ENCODE results near the gene TPCN2. TPM values are rescaled to one million over a fixed set of nuclear protein-coding genes. Genes with fewer than 3 reads are reported as not detected.

The TPCN2 gene
- total and polyA plus RNA-seq, 7 experiments from 2014 or later: 3.3 to 29.4 (median 21.2) TPM

DNA sequence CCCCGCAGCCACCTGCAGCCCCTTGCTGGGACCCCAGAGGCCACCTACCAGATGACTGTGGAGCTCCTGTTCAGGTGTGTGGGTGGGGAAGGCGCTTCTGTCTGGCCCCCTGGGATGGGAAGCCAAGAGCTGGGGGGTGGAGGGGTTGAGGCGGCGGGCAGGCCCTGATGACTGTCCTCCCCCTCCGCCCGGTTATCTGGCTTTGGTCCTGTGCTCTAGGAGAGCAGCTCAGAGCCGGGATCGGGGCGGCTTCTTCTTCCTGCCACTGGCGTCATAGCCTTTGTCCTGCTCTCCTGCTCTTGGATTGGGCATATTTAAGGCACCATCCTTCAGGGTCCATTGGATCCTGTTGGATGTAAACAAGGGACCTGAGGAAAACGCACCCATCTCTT, 38.4 kb downstream of the TPCN2 start:
- Histone ChIP-seq H3K4me3 (ENCODE audit: low read length) (no peak overlapping the region), H3K9me3 (ENCODE audit: control insufficient read depth in 2 of 3, low read length in 3 of 3) (no peaks in the 10 kb centered on the region), H3K27ac (ENCODE audit: low read depth, low read length) (no peak overlapping the region), H3K36me3 (ENCODE audit: control insufficient read depth in 2 of 3, insufficient read depth in 3 of 3, low read length in 3 of 3) (peaks cover 0 to 37% (median 6%) of the 10 kb centered on the region in 3 experiments), H3K4me1 (ENCODE audit: control insufficient read depth in 2 of 2, insufficient read depth in 2 of 2, low read length in 2 of 2) (no peaks in the 10 kb centered on the region), H3K27me3 (ENCODE audit: control insufficient read depth in 2 of 2, insufficient read depth in 2 of 2, low read length in 2 of 2) (no peaks in the 10 kb centered on the region)
- Mint-ChIP-seq H3K27ac (no peak overlapping the region), H3K4me3 (no peak overlapping the region), H3K27me3 (no peaks in the 10 kb centered on the region), H3K36me3 (peaks cover 0 to 27% (median 11%) of the 10 kb centered on the region in 5 donors), H3K4me1 (peaks cover 0 to 9% (median 2%) of the 10 kb centered on the region in 7 donors), H3K9me3 (no peaks in the 10 kb centered on the region)
- ChIA-PET POLR2A (no interaction called here), CTCF (interaction anchor here (1.1 kb wide), 1 partner anchor 261 kb away, joined by 3 read pairs; no protein-coding TSS in a partner anchor)
- intact Hi-C loops (cut with micrococcal nuclease): loop anchor here in 1 of 2 donors (5.0 kb wide), 2 partner anchors 185 to 245 kb away; partner anchors contain the start of genes CPT1A, IGHMBP2 and MRPL21
- no peak for DNase-seq
- no peak for ATAC-seq

DNA sequence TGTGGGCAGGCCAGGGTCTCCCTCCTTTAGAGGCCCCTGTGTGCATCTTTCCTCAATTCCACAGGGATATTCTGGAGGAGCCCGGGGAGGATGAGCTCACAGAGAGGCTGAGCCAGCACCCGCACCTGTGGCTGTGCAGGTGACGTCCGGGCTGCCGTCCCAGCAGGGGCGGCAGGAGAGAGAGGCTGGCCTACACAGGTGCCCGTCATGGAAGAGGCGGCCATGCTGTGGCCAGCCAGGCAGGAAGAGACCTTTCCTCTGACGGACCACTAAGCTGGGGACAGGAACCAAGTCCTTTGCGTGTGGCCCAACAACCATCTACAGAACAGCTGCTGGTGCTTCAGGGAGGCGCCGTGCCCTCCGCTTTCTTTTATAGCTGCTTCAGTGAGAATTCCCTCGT, 39.1 kb downstream of the TPCN2 start:
- H3K9me3 Mint-ChIP-seq: no peaks in the 10 kb centered on the region
- H3K36me3 ChIP-seq (ENCODE audit: control insufficient read depth in 2 of 3, insufficient read depth in 3 of 3, low read length in 3 of 3): peaks cover 0 to 37% (median 6%) of the 10 kb centered on the region in 3 experiments
- ChIA-PET CTCF (interaction anchor here (0.6 to 1.1 kb wide), 2 partner anchors 161 to 262 kb away, joined by 3 to 4 read pairs; no protein-coding TSS in a partner anchor), POLR2A (no interaction called here)
- no peaks in the 10 kb centered on the region for H3K9me3 ChIP-seq (ENCODE audit: control insufficient read depth in 2 of 3, low read length in 3 of 3)
- H3K27ac ChIP-seq (ENCODE audit: low read depth, low read length): no peak overlapping the region
- H3K4me3 Mint-ChIP-seq: no peak overlapping the region
- ATAC-seq: no peak
- H3K36me3 Mint-ChIP-seq: peaks cover 0 to 34% (median 9%) of the 10 kb centered on the region in 5 donors
- intact Hi-C loops (cut with micrococcal nuclease): loop anchor here (1.0 to 5.0 kb wide), 5 partner anchors 39 to 246 kb away; partner anchors contain the start of genes IGHMBP2 (in 2 of the 2), MRPL21 (in 2 of the 2), CPT1A (in 1 of the 2) and TPCN2 (in 1 of the 2)
- H3K4me3 ChIP-seq (ENCODE audit: low read length): no peak overlapping the region
- H3K27me3 ChIP-seq (ENCODE audit: control insufficient read depth in 2 of 2, insufficient read depth in 2 of 2, low read length in 2 of 2): no peaks in the 10 kb centered on the region
- DNase-seq: no peak
- no peaks in the 10 kb centered on the region for H3K27me3 Mint-ChIP-seq
- peaks cover 0 to 9% (median 0%) of the 10 kb centered on the region in 7 donors for H3K4me1 Mint-ChIP-seq
- no peaks in the 10 kb centered on the region for H3K4me1 ChIP-seq (ENCODE audit: control insufficient read depth in 2 of 2, insufficient read depth in 2 of 2, low read length in 2 of 2)
- H3K27ac Mint-ChIP-seq: peak overlapping the region in 1 of 9 donors; percentile 36

DNA sequence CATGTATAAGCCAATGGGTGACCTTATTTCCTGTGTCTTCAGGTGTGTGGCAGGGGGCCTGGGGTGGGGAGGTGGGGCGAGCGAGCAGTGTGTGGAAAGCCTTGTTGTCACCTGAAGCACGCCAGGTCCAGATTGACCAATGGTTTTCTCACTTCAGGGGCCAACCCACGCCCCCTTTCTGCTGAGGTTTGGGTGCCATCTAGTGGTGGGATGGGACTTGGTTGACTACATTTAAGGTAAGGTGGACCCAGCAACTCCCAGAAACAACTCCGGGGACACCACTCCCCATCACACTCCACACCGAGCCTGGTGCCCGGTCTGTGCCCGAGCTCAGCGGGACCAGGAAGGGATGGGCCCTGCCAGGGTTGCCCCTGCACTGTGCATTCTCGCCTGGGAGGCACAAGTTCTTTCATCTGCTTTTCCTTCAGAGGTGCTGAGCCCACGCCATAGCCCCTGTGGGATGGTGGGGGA, 40.0 kb downstream of the TPCN2 start:
- intact Hi-C loops (cut with micrococcal nuclease): loop anchor here (1.0 to 5.0 kb wide), 5 partner anchors 40 to 246 kb away; partner anchors contain the start of genes IGHMBP2 (in 2 of the 2), MRPL21 (in 2 of the 2), CPT1A (in 1 of the 2) and TPCN2 (in 1 of the 2)
- no peaks in the 10 kb centered on the region for H3K9me3 Mint-ChIP-seq
- H3K27ac Mint-ChIP-seq: peak overlapping the region in 2 of 9 donors; percentile 19 to 36
- Histone ChIP-seq H3K9me3 (ENCODE audit: control insufficient read depth in 2 of 3, low read length in 3 of 3) (no peaks in the 10 kb centered on the region), H3K27me3 (ENCODE audit: control insufficient read depth in 2 of 2, insufficient read depth in 2 of 2, low read length in 2 of 2) (no peaks in the 10 kb centered on the region), H3K4me3 (ENCODE audit: low read length) (no peak overlapping the region), H3K36me3 (ENCODE audit: control insufficient read depth in 2 of 3, insufficient read depth in 3 of 3, low read length in 3 of 3) (peaks cover 0 to 37% (median 6%) of the 10 kb centered on the region in 3 experiments), H3K4me1 (ENCODE audit: control insufficient read depth in 2 of 2, insufficient read depth in 2 of 2, low read length in 2 of 2) (no peaks in the 10 kb centered on the region), H3K27ac (ENCODE audit: low read depth, low read length) (no peak overlapping the region)
- H3K36me3 Mint-ChIP-seq: peaks cover 0 to 33% (median 9%) of the 10 kb centered on the region in 5 donors
- ChIA-PET CTCF (no interaction called here), POLR2A (no interaction called here)
- peak in 7 of 9 donors; percentile 23 to 54 (median 38) for DNase-seq
- peak; percentile 78 for ATAC-seq
- peaks cover 0 to 9% (median 0%) of the 10 kb centered on the region in 7 donors for H3K4me1 Mint-ChIP-seq
- no peaks in the 10 kb centered on the region for H3K27me3 Mint-ChIP-seq
- H3K4me3 Mint-ChIP-seq: no peak overlapping the region

DNA sequence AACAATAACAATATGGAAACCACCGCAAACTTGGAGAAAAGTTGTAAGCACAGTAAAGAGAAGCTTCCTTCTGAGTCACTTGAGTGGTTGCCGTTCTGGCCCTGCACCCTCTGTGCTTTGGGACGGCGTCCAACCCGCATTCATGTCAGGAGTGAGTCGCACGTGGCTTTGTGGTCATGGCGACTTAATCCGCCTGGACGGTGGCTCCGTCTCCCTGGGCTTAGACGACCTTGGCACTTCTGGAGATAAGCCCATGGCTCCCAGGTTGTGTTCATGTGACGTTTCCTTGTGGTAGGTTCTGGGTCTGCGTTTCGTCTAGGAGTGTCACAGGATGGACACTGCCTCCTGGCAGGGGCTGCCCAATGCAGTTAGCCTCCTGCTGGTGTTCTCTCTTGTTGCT, 40.5 kb downstream of the TPCN2 start:
- no peak for DNase-seq
- H3K4me1 Mint-ChIP-seq: peaks cover 0 to 9% (median 0%) of the 10 kb centered on the region in 7 donors
- ATAC-seq: peak; percentile 20
- CTCF ChIA-PET: interaction anchor here (0.6 to 1.3 kb wide), 3 partner anchors 10 to 1137 kb away, joined by 3 read pairs; no protein-coding TSS in a partner anchor
- peak overlapping the region in 1 of 9 donors; percentile 16 for H3K27ac Mint-ChIP-seq
- no peak overlapping the region for H3K4me3 ChIP-seq (ENCODE audit: low read length)
- no peak overlapping the region for H3K4me3 Mint-ChIP-seq
- no peaks in the 10 kb centered on the region for H3K27me3 Mint-ChIP-seq
- H3K27me3 ChIP-seq (ENCODE audit: control insufficient read depth in 2 of 2, insufficient read depth in 2 of 2, low read length in 2 of 2): no peaks in the 10 kb centered on the region
- H3K27ac ChIP-seq (ENCODE audit: low read depth, low read length): no peak overlapping the region
- intact Hi-C loops (cut with micrococcal nuclease): loop anchor here (2.0 to 5.0 kb wide), 4 partner anchors 40 to 247 kb away; partner anchors contain the start of genes IGHMBP2 (in 2 of the 2), MRPL21 (in 2 of the 2), CPT1A (in 1 of the 2) and TPCN2 (in 1 of the 2)
- POLR2A ChIA-PET: no interaction called here
- peaks cover 0 to 33% (median 9%) of the 10 kb centered on the region in 5 donors for H3K36me3 Mint-ChIP-seq
- H3K4me1 ChIP-seq (ENCODE audit: control insufficient read depth in 2 of 2, insufficient read depth in 2 of 2, low read length in 2 of 2): no peaks in the 10 kb centered on the region
- H3K36me3 ChIP-seq (ENCODE audit: control insufficient read depth in 2 of 3, insufficient read depth in 3 of 3, low read length in 3 of 3): peaks cover 0 to 37% (median 6%) of the 10 kb centered on the region in 3 experiments
- H3K9me3 ChIP-seq (ENCODE audit: control insufficient read depth in 2 of 3, low read length in 3 of 3): no peaks in the 10 kb centered on the region
- no peaks in the 10 kb centered on the region for H3K9me3 Mint-ChIP-seq

DNA sequence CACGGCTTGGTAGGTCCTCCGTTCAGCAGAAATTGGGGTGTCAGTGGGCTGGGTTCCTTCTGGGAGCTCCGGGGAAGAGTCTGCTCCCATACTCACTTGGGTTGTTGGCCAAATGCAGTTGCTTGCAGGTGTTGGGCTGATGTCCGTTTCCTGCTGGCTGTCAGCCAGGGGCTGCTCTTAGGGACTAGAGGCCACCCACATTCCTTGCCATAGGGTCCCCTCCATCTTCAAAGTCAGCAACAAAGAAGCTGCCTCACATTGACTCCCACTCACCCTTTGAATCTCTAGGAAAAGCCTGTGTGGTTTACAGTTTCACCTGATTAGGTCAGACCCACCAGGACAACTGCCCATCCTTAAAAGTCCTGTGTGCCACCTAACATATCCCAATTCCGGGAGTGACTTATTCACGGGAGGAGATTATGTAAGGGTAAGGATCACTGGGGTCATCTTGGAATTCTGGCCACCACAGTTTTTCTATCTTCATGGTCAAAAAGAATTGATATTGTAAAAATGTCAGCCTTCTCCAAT, 43.0 kb downstream of the TPCN2 start:
- ATAC-seq (no peak), DNase-seq (no peak)
- peaks cover 0 to 29% (median 6%) of the 10 kb centered on the region in 3 experiments for H3K36me3 ChIP-seq (ENCODE audit: control insufficient read depth in 2 of 3, insufficient read depth in 3 of 3, low read length in 3 of 3)
- no peak overlapping the region for H3K4me3 ChIP-seq (ENCODE audit: low read length)
- H3K9me3 Mint-ChIP-seq: no peaks in the 10 kb centered on the region
- H3K27ac ChIP-seq (ENCODE audit: low read depth, low read length): no peak overlapping the region
- no peaks in the 10 kb centered on the region for H3K4me1 ChIP-seq (ENCODE audit: control insufficient read depth in 2 of 2, insufficient read depth in 2 of 2, low read length in 2 of 2)
- ChIA-PET POLR2A (no interaction called here), CTCF (no interaction called here)
- no peak overlapping the region for H3K27ac Mint-ChIP-seq
- H3K4me3 Mint-ChIP-seq: no peak overlapping the region
- peaks cover 0 to 33% (median 9%) of the 10 kb centered on the region in 5 donors for H3K36me3 Mint-ChIP-seq
- no peaks in the 10 kb centered on the region for H3K27me3 ChIP-seq (ENCODE audit: control insufficient read depth in 2 of 2, insufficient read depth in 2 of 2, low read length in 2 of 2)
- intact Hi-C loops (cut with micrococcal nuclease): no loop called here
- H3K4me1 Mint-ChIP-seq: peaks cover 0 to 9% (median 0%) of the 10 kb centered on the region in 7 donors
- no peaks in the 10 kb centered on the region for H3K9me3 ChIP-seq (ENCODE audit: control insufficient read depth in 2 of 3, low read length in 3 of 3)
- no peaks in the 10 kb centered on the region for H3K27me3 Mint-ChIP-seq

DNA sequence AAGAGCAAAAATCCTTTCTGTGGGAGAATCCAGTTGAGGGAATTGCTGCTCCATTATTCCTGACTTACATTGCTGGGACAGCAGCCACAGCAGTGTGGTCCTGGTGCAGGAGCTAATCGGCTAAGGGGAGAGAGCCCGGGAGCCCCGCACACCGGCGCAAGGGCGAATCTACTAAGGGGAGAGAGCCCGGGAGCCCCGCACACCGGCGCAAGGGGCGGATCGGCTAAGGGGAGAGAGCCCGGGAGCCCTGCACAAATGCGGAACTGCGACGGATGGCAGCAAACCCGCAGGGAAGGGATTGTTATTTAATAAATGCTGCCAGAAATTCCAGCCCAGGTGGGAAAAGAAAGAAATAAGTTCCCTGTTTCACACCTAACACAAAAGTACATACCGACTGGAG, 43.5 kb downstream of the TPCN2 start:
- Mint-ChIP-seq H3K36me3 (peaks cover 0 to 32% (median 9%) of the 10 kb centered on the region in 5 donors), H3K4me3 (no peak overlapping the region), H3K9me3 (no peaks in the 10 kb centered on the region), H3K27me3 (no peaks in the 10 kb centered on the region), H3K4me1 (peaks cover 0 to 9% (median 0%) of the 10 kb centered on the region in 7 donors), H3K27ac (no peak overlapping the region)
- CTCF ChIA-PET: no interaction called here
- intact Hi-C loops (cut with micrococcal nuclease): no loop called here
- ATAC-seq: no peak
- Histone ChIP-seq H3K9me3 (ENCODE audit: control insufficient read depth in 2 of 3, low read length in 3 of 3) (no peaks in the 10 kb centered on the region), H3K4me3 (ENCODE audit: low read length) (no peak overlapping the region), H3K27ac (ENCODE audit: low read depth, low read length) (no peak overlapping the region), H3K4me1 (ENCODE audit: control insufficient read depth in 2 of 2, insufficient read depth in 2 of 2, low read length in 2 of 2) (no peaks in the 10 kb centered on the region), H3K27me3 (ENCODE audit: control insufficient read depth in 2 of 2, insufficient read depth in 2 of 2, low read length in 2 of 2) (no peaks in the 10 kb centered on the region), H3K36me3 (ENCODE audit: control insufficient read depth in 2 of 3, insufficient read depth in 3 of 3, low read length in 3 of 3) (peaks cover 0 to 29% (median 6%) of the 10 kb centered on the region in 3 experiments)
- POLR2A ChIA-PET: no interaction called here
- DNase-seq: no peak

Data from naive thymus-derived CD4-positive, alpha-beta T cell (primary cell).